HepG2 (cell line): Measurements from ENCODE around the gene ITSN2.

Source experiments
- ATF1 ChIP-seq: IDR thresholded peaks from 2 replicates; pipeline ENCODE4 v1.6.1; 2016; ENCODE audit warnings: mild to moderate bottlenecking, control low read depth
- SALL1 ChIP-seq: sonication (generic); formaldehyde crosslinking; IDR thresholded peaks from 2 replicates; pipeline ENCODE4 v1.8.0; 2022; ENCODE audit warnings: mild to moderate bottlenecking, missing genetic modification reagents
- SP1 ChIP-seq, 2 experiments: fragments of 450-650 bp in 1 of 2; sonication (generic) in 1 of 2; formaldehyde crosslinking in 1 of 2; IDR thresholded peaks; 2 replicates each; pipeline versions ENCODE4 v1.4.0 to v1.6.1; 2016 to 2020; ENCODE audit warnings: missing genetic modification reagents in 1 of 2

DNA sequence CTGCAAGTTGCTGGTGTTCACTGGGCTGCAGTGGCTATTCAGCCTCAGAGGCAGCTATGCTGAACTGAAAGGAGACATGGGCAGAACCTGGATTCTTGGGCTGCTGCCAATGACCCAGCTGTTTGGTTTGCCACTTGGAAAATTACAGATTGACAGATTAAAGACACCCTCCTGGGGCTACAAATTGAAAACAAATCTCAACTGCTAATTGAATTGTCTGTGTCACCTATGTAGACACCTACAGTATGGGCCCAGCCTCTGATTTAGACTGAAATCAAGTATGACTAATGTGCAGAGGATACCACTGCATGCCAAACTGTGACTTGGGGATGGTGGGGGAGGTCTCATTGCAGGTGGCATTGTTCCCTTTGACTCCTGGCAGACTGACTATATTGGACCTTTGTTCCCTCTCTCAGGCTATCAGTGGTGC lies 42.8 kb downstream of the ITSN2 start:
- TF ChIP-seq ATF1 (no peak), SP1 (IDR thresholded peaks at IDR 0.05) (no peak), SP1 (CRISPR knock-in tag; IDR thresholded peaks at IDR 0.05) (no peak), SALL1 (no peak)
